NCI-H446 treated with DMSO at 0.1 percent for 48 hours (cell line): Measurements from ENCODE around the gene CRYBB1.

Experiments used
- DNase-seq: peaks from one replicate; lab custom pipeline; 2025; lab: John Stamatoyannopoulos, UW

Gene CRYBB1

DNA sequence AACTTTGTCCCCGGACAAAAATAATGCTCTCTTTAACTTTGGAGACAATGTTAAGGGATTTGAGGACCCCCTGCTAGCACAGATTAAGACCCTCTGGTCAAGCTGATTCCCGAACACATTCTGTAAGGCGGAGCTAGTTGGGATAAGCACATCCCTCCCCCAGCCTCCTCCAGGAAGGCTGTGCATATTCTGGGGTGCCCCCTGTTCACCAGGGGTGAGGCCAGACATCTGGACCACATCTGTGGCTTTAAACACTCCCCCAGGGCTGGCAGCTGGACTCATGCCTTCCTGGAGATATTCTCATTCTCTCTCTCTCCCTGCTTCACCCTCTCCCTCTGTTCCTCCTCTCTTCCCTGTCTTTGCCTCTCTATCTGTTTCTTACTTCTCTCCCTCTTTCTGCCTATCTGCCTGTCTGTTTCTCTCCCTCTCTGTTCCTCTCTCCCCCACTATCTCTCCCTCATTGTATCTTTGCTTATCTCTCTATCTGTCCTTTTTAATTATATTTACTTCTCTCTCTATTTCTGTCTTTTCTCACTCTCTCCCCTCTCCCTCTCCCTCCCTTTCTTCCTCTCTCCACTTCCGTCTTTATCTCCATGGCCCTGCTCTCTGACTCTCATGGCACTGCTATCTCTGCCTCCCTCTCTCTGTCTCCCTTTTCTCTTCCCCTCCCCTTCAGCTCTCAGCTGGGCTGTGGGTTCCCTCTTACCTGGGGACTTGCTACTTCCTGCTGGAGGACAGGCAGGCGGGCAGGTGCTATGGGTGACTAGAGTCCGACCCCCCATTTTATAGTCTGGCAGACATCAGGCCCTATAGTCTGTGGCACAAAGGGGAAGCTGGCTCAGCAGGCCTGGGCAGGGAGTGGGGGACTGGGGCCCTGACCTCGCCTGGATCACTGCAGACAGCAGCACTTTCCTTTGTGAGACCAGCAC is at the start of gene CRYBB1:
Gene CRYBB1, minus strand, starts transcription at position 757 of the 929 bp plus-strand sequence. CDS start 1,708 bp downstream, outside the sequence.
- DNase-seq, result no peak

- no peak for DNase-seq
Observed at GRCh38 chr22:26667140-26667539, 49.3 kb upstream of the CRYBB1 start.

GRCh38 chr22:26665813-26666231 is 48.0 kb upstream of the CRYBB1 start:
- DNase-seq, result no peak

DNA sequence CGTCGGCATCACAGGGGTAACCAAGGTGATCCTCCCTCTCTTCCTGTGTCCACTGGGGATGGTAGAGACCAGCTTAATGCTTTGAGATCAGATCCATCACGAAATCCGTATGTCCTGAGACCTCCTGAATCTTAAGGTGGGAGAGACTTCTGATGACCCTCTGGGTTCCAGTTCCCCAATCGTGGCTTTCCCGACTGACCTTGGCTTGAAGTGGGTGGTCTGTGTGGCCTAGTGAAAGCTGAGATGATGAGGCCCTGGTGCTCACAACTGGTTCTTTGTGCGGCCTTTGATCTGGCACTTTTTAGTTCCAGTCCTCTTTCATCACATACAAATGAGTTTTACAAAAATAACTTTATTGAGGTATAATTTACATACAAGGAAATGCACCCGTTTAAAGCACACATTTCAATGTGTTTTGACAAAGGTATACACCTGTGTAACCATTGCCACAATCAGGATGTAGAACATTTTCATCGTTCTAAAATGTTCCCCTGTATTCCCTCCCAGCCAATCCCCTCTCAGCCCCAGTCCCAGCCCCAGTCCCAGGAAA is 45.6 kb upstream of the CRYBB1 start:
- DNase-seq, result no peak

GRCh38 chr22:26662160-26662559 is 44.3 kb upstream of the CRYBB1 start:
- no peak for DNase-seq

GRCh38 chr22:26660961-26661578 is 43.2 kb upstream of the CRYBB1 start:
- DNase-seq, result no peak

GRCh38 chr22:26660356-26660755 is 42.5 kb upstream of the CRYBB1 start:
- no peak for DNase-seq

DNA sequence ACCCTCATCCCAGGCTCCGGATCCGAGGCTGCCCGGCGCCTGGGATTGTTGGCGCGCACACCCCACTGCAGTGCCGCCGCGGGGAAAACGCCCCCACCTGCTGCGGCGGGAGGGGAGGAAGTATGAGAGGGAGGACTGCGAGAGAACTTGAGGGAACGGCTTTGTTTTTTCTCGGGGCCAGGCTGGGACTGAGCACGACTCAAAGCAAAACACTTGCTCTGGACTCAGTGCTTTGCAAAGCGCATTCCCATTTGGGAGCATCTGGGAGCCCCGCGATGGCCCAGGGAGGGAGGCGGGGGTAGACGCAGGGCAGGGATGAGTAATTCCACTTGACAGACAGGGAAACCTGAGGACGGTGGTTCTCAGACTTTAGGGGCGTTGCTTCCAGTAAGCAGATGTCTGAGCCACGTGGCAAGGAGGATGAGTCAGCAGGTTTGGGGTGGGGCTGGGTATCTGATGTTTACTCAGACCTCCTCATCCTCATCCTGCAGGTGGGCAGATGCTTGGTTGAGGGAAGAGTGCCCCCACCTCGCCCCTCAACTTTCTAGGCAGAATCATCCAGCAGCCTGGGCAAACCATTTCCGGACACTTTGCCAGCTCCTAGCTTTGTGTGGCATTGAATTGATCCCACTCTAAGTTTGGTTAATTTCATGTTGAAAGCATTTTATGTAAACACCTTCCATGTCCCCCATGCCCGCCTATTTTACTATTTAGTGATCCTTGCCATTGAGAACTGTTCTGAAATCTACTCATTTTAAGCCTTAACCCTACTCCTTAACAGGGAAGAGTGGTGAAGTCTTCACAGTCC is 41.0 kb upstream of the CRYBB1 start:
- DNase-seq, result peak; percentile 83

GRCh38 chr22:26658161-26658560 is 40.3 kb upstream of the CRYBB1 start:
- no peak for DNase-seq

DNA sequence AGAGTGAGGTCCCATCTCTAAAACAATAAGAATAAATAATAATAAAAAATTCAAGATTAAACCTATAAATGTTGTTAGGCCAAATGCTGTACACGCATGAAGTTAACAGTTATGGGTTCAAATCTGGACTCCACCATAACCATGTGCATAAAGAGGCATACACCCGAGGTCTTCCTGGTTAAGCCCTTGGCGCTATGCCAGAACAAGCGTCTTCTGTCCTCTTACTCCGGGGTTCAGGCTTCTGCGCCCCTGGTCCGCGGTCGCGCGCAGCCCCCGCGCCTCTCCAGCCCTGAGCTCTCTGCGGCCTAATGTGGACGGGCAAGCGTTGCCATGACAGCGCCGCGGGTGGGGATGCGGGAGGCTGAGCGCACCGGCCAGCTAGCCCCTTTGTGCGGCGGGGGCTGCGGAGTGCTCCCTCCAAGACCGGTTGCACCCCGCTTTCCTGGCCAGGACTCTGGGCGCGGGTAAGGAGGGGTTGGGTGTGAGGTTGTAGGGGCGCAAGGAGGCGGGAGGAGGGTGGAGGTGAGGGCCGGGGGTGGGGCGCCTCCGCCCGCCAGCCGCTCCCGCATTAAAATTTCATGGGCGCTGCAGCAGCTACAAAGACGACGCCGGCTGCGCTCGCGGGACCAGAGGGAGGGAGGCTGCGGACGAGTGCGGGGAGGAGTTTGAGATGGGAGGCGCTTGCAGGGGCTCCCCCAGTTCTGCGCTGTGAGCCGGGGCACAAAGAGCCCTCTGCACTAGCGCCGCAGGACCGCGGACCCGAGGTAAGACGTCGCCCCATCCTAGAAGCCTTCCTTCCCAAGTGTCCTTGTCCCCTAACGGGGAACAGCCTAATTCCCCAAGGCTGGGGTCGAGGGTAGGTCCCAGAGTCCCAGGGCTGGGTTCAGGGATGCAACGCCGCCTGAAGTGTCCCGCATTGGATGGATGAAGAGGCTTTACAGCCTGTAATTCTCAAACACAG is 39.3 kb upstream of the CRYBB1 start, which contains the start of gene MIAT:
Gene MIAT, plus strand, starts transcription at position 698 of the 961 bp plus-strand sequence.
- DNase-seq, result no peak

DNA sequence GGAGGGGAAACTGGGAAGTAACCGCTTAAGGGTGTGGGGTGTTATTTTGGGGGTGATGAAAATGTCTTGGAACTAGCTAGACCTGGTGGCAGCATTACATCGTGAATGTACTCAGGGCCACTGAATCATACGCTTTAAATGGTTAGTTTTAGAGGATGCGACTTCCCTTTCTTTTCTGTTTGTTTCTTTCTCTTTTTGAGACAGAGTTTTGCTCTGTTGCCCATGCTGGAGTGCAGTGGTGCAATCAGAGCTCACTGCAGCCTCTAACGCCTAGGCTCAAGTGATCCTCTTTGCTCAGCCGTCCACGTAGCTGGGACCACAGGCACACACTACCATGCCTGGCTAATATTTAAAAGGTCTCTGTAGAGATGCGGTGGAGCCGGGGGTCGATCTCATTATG is 34.0 kb upstream of the CRYBB1 start:
- DNase-seq, result no peak

DNA sequence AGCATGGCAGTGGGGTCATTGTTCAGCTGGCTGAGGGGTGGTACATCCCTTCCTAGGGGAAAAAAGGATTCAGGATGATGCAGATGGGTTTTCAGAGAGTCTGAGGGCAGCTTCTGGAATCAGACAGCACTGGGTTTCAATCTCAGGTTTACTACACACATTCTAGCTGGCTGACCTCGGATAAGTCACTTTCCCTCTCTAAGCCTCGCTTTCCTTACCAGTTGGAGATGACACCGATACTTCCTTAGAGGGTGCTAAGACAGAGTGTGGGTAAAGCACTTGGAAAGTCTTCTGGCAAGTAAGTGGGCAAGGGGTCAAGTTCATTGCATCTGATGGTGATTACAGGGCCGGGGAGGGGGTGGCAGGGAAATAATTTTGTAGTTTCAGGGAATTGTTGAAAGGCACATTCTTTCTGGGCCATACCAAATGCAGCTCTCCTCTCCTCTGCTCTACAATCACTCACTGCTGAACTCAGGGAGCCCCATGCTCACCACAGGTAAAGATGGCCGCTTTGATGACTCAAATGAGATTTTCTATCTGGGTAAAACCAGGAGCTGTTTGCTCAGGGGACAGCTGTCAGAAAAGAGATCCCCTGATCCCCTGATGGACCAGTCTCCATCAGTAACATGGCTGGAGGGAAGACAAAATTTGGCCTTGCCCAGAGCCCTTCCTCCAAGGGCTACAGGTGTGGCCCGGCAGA is 33.0 kb upstream of the CRYBB1 start:
- no peak for DNase-seq

- no peak for DNase-seq
Observed at GRCh38 chr22:26648528-26649388, 30.9 kb upstream of the CRYBB1 start.

DNA sequence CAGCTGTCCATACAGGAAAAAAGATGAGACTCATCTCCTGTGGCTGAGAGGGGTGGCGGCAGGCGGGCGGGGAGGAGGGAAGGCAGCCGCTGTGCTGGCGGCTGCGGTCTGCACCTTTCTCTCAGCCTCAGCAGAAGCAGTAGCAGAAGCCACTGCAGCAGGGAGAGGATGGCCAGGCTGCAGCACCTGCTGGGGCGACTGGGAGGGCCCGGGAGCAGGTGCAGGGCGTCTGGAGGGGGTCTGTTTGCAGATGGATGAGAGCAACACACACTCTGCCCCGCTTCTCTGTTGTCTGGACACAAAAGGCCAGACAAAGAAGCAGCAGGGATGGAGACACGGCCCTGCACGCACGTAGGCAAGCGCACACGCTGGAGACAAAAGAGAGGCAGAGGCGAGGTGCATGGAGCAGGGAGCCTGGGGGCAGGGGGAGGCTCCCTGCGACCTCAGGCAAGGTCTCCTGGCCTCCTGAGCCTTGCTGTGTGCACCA is 30.2 kb upstream of the CRYBB1 start:
- DNase-seq, result no peak

DNA sequence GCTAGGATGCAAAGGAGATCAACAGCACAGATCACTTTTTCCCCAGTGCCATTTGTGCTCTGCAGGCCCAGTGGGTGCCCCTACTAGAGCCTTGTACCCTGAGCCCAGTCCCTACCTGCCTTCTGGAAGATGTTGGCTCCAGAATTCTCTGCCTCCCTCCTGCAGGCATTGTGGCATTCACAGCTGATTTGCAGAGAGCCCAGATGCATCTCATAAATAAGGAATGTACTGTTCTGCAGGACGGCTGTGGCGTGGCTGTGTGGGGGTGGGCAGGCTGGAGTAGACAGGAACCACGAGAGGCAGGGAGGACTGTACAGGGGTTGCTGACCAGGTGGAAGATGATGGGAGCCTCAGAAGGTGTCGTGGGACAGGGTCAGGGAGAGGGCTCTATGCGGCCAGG is 28.3 kb upstream of the CRYBB1 start:
- DNase-seq, result no peak

- DNase-seq, result no peak
Observed at GRCh38 chr22:26643418-26644100, 25.7 kb upstream of the CRYBB1 start.

GRCh38 chr22:26642465-26643417 is 24.9 kb upstream of the CRYBB1 start:
- no peak for DNase-seq
